Gastrocnemius medialis (tissue), 4 donors: ENCODE measurements around the gene IL1A.

ENCODE experiments used
- POLR2A ChIP-seq, 2 donors: fragments of 450-650 bp; IDR thresholded peaks; one replicate each; pipeline ENCODE4 v1.6.1; 2017; ENCODE audit warnings: antibody characterized with exemption in 2 of 2, mild to moderate bottlenecking in 2 of 2, moderate library complexity in 2 of 2
- TF ChIP-seq, protein P1 (sequence below), 5 experiments: fragments of 450-650 bp in 3 of 5; fragments of 200-600 bp in 2 of 5; sonication (generic) in 2 of 5; IDR thresholded peaks in 4 of 5; conservative IDR thresholded peaks in 1 of 5; 1 replicate in 4 of 5; 2 replicates in 1 of 5; pipeline ENCODE4 v1.5.1; 2016 to 2019; ENCODE audit warnings: antibody characterized with exemption in 5 of 5, mild to moderate bottlenecking in 3 of 5, moderate library complexity in 3 of 5

DNA sequence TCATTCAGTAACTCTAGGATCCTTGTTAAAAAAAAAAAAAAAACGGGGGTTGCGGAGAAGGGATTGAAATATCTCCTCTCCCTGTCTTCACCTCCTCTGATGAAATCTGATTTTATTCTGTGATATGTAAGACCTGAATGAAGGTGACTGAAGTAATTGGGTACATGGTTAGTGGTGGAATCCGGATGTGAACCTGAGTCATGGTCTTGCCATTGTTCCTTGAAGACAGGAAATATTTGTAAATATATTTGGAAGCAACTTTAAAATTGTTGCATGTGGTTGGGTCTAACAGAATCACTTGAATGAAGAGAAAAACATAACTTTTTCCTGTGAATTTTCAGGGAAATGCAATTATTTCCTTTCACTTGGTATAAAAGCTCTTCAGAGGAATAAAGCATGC is 3.0 kb upstream of the IL1A start:
- TF ChIP-seq, protein P1, sequence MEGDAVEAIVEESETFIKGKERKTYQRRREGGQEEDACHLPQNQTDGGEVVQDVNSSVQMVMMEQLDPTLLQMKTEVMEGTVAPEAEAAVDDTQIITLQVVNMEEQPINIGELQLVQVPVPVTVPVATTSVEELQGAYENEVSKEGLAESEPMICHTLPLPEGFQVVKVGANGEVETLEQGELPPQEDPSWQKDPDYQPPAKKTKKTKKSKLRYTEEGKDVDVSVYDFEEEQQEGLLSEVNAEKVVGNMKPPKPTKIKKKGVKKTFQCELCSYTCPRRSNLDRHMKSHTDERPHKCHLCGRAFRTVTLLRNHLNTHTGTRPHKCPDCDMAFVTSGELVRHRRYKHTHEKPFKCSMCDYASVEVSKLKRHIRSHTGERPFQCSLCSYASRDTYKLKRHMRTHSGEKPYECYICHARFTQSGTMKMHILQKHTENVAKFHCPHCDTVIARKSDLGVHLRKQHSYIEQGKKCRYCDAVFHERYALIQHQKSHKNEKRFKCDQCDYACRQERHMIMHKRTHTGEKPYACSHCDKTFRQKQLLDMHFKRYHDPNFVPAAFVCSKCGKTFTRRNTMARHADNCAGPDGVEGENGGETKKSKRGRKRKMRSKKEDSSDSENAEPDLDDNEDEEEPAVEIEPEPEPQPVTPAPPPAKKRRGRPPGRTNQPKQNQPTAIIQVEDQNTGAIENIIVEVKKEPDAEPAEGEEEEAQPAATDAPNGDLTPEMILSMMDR (IDR thresholded peaks at IDR 0.05 in 4 of 5, conservative IDR thresholded peaks at IDR 0.05 in 1 of 5) = no peak
- TF ChIP-seq POLR2A (IDR thresholded peaks at IDR 0.05) = no peak
